GM19468 (cell line): ENCODE data around the gene PHF12.

Experiments used
- ATAC-seq: cut with Tn5 transposase; IDR thresholded peaks from one replicate; pipeline ENCODE4 v1.9.1; 2021; ENCODE audit warnings: mild to moderate bottlenecking, moderate library complexity, moderate number of reproducible peaks; ENCODE audit not compliant: unreplicated experiment; ENCODE audit errors: extremely low read depth

The PHF12 gene

GRCh38 chr17:28867276-28867675, 84.0 kb downstream of the PHF12 start:
- no peak for ATAC-seq

- ATAC-seq = no peak
Observed at GRCh38 chr17:28865946-28866752, 85.2 kb downstream of the PHF12 start.

DNA sequence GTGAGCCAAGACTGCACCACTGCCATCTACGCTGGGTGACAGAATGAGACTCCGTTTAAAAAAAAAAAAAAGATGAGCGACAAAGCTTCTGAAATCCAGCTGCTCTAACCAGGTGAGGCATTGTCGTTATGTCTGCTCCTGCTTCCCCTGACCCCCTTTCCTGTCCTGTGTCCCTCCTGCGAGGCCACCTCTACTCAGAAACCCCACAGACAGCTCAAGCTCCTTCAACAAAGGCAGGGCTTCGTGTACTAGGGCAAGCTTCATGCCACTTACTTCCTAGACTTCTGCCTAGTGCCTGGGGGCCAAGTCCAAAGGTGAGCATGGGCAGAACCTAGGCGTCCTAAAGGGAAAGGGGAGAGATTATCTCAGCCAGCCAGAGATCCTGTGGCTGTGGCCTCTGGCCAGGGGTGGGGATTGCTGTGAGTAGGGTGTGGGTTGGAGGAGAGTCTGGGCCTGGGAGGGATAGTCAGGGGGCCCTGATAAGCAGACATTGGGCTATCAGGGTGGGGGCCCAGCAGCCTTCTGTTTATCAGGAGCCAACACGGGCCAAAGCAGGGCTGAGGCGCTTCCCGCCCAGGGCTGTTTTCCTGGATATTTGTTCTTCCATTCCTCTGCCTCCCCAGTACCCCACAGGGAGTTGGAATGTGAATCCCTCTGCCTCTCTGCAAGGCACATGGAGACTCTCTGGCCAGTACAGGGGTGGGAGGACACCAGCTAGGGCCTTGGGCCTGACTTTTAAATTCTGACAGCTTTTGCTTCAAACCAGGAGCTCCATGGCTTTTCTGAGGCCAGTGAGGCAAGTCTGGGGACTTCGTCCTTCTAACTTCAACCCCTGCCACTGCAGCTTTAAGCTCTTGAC, 86.1 kb downstream of the PHF12 start:
- ATAC-seq = no peak

DNA sequence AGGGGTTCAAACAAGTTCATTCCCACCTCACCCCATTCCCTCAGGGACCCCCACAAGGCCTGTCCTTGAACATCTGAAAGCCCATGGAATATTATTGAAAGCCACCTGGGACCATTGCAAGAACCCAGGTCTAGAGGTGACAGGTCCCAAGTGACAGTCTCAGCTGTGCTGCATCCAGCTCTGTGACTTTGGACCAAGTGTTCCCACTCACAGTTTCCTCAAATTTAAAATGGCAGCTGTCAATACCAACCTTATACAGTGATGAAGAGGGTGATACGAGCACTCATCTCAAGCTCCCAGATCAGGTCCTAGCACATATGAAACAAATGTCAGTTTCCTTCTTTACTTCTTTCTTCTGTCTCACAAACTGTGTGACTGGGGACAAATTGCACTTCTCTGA, 87.4 kb downstream of the PHF12 start:
- ATAC-seq = no peak

GRCh38 chr17:28862561-28862960, 88.8 kb downstream of the PHF12 start:
- ATAC-seq = no peak

DNA sequence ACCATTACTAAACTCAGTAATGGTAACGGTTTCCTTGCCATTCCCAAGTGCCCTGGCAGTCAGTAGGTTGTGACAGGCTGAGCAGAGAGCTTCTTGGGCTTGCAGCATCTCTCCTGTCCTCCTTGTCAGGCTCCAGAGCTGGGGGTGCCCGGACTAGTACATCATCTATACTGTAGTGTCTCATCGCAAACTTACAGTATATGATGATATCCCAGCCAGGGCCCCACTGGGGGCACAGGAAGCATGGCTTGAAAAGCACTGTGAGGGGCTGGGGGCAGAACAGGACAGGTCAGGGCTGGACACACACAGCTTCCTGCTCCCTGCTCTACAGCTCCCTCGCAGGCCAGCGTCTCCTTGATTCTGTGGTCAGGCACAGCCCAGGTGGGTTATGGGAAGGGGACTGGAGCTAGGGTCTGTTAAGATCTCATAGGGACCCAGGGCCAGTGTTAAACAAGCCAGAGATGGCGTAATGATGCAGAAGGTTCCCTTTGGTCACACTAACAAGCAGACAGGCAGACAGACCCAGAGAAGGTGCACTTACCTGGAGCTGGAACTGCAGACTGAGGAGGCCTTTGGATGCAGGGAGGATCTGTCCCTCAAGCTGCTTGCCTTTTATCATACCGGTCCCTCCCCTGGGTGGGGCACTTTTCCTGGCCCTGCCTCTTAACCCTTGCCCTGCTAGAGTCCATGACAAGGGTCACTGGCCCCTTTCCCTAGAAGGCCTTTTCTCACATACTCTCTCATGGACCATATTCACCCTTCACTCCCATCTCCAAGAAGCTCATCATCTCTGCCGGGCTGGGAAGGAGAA, 89.7 kb downstream of the PHF12 start:
- ATAC-seq = no peak

GRCh38 chr17:28860363-28860808, 90.9 kb downstream of the PHF12 start:
- ATAC-seq = no peak

GRCh38 chr17:28858801-28859355, 92.4 kb downstream of the PHF12 start:
- ATAC-seq = no peak

- no peak for ATAC-seq
Observed at GRCh38 chr17:28857905-28858800, 93.2 kb downstream of the PHF12 start.

- no peak for ATAC-seq
Observed at GRCh38 chr17:28856028-28856574, 95.2 kb downstream of the PHF12 start.

DNA sequence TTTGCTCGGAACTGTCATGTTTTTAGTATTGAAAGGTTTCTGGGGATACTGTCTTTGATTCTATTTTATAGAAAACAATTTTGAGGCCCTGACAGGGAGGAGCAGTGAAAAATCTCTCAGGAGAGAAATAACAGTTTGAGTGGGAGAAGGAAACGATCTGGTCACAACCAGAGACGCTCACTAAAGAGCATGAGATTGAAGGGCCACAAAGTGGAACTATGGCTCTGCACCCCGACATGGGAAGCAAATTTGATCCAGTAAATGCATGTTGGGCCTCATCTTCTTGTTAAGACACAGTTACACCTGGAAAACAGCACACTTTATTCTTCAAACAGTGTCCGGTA, 96.0 kb downstream of the PHF12 start:
- no peak for ATAC-seq
